Measurements from ENCODE around the gene SLC16A8. TPM values are rescaled to one million over a fixed set of nuclear protein-coding genes. Genes with fewer than 3 reads are reported as not detected.
"Not testable (repeated sequence)": the region's sequence is repeated elsewhere in the genome, so short reads cannot be mapped to it uniquely, and the experiment has no call there.

The SLC16A8 gene
- total RNA-seq, 1 donor from 2014 or later: not detected

DNA sequence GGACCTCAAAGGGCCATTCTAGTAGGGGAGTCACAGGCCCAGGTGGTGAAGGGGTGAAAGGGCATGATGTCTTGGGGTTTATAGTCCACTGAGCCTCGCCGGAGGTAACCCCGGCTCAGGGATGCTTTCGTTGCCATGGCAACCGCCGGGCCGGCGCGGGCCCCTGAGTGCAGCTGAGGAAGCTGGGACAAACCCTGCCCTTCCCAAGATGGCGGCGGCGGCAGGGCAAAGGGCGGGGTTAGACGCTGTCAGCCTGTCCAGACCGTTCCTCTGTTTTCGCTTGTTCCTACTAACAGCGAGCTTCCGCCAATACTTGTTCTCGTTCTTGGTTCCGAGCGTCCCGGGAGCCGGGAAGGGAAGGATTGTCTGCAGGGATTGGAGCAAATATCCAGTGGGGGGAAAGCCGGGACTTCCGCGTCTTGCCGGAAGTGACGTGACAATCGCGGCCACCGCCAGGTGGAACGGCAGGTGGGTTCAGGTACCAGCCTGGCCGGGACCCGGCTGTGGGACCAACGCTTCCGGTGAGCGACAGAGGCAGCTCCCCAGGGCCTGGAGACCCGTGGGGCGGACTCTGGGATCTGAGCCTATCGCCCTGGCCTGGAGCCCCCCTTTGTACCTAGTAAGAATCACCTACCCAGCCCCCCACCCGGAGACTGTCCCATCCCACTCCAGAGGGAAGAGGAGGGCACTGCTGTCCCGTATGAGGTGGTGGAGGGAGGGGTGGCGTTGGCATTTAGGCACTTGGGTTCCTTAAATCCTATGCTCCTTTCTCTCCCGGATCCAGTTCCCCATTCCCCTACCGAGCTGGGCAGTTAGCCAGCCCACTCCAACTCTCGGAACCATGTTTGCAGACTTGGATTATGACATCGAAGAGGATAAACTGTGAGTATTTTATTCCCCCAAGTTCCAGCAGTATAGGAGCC lies 26.8 kb downstream of the SLC16A8 start, which contains the start of gene PICK1:
TSS of gene PICK1 (plus strand) at position 436 of the 923 bp plus-strand sequence. CDS start at position 842, 406 bp downstream.
- ATAC-seq (peak; percentile 89), DNase-seq (peak; percentile 88)

DNA sequence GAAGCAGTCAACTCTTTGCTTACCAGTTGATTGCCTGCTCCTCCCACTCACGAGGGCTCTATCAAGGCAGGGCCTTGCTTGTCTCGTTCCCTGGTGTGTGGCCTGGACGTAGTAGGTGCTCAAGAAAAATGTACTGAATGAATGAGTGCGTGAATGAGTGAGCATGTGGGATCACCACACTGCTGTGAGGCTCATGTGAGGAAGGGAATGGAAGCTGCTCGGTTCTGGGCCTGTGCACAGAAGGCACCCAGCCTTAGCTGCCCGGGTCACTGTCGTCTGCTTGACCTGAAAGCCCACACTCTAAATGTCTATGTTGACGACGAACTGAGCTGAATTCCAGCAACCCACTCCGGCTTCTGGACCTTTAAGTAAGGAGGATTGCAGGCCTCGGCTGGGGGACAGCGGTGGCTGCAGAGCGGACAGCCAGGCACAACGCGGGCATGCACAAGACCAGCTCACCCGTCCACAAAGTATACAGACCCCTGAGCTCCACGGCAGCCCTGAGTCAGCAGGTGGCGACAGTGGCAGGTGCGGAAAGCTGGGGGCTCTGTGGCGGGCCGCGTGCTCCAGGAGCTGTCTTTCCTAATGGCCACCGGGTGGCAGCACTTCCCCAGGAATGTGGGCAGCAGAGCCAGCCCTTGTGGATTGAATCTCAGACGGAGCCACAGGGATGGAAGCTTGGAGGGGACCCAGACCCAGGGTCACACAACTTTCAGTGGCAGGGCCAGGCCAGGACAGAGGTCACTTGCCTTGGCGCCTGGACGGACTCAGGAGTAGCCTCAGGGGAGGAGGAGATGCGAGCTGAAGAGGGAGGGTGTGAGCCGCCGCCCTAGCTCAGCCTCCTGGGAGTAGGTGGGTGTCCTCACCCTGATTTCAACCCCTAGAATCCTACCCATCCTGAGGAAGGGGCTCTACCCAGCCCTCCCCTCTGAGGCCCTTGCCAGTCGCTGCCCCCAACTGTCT lies 31.8 kb downstream of the SLC16A8 start:
- peak; percentile 77 for ATAC-seq
- intact Hi-C loops (cut with micrococcal nuclease): loop anchor here (10.0 kb wide), 1 partner anchor 513 kb away; no protein-coding TSS in a partner anchor
- peak; percentile 89 for DNase-seq

More for the DNA sequence above, 26.8 kb downstream of the SLC16A8 start, which contains the start of gene PICK1:
- intact Hi-C loops (cut with micrococcal nuclease): loop anchor here (10.0 kb wide), 1 partner anchor 508 kb away; no protein-coding TSS in a partner anchor

DNA sequence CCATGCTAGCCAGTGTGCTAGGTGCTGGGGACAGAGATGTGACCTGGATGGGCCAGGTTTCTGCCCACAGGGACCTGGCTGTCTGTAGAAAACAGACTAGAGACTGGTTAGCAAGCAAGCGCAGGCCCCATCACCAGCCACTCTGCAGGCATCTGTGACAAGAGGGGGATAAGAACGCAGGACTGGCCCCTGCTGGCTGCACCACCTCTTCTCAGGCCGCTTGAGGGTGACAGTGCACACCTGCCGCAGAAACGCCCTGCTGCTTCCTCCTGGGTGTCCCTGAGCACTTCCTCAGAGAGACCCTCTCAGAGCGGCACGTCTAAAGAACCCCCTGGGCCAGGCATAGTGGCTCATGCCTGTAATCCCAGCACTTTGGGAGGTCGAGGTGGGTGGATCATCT lies 32.7 kb downstream of the SLC16A8 start:
- ATAC-seq (no peak), DNase-seq (no peak)
- intact Hi-C loops (cut with micrococcal nuclease): loop anchor here (10.0 kb wide), 1 partner anchor 514 kb away; no protein-coding TSS in a partner anchor

DNA sequence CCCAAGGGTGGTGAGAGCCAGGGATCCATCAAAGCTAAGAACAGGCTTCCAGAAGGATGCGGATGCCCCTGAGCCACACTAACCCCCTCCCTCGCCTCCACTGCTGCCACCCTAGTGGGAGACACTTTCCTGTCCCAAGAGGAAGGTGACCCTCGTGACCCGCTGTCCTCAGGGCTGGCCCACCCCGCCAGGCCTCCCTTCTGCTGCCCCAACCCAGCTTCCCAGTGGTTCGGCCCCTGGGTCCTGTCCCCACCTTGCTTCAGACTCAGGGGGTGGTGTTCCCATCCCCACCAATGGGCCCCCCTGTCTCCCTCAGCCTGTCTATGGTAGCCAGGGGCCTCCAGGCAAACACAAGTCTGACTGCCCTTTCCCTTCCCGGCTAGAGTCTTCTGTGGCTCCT lies 33.3 kb downstream of the SLC16A8 start:
- intact Hi-C loops (cut with micrococcal nuclease): loop anchor here (10.0 kb wide), 1 partner anchor 514 kb away; no protein-coding TSS in a partner anchor
- DNase-seq: no peak

DNA sequence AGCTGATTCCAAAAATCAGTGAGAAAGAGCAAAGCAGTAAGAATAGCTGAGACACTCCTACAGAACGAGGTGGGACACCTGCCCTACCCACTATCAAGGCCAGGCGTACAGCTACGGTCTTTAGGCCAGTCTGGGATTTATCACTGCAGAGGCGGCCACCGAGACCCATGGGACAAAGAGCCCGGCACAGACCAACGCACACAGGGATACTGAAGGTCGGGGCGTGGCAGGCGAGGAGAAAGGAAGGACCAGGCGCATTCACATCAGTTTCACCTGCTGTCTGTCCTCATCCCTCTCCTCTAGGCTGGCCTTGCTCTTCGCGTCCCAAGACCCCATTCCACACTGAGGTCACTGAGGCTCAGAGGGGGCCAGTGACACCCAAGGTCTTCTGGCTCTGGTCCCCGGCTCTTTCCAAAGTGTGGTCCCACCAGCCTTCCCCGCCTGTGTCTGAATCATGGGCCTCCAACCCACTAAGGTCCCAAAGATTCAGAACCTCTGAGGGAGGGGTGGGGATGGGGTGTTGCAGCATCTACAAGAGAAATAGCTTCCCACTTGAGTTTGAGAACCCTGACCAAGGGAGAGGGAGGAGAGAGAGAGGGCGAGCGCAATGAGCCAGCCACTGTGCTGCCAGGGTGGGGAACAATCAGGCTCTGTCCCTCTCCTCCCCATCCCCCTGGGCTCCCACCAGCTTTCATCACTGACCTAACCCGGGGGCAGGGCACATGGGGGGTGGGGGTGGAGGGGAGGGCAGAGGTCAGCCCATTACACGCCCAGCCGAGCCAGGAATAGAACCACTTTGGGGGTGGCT lies 34.0 kb downstream of the SLC16A8 start:
- intact Hi-C loops (cut with micrococcal nuclease): loop anchor here (10.0 kb wide), 1 partner anchor 515 kb away; no protein-coding TSS in a partner anchor
- DNase-seq (no peak), ATAC-seq (no peak)

More for the DNA sequence above, 33.3 kb downstream of the SLC16A8 start:
- ATAC-seq: no peak

DNA sequence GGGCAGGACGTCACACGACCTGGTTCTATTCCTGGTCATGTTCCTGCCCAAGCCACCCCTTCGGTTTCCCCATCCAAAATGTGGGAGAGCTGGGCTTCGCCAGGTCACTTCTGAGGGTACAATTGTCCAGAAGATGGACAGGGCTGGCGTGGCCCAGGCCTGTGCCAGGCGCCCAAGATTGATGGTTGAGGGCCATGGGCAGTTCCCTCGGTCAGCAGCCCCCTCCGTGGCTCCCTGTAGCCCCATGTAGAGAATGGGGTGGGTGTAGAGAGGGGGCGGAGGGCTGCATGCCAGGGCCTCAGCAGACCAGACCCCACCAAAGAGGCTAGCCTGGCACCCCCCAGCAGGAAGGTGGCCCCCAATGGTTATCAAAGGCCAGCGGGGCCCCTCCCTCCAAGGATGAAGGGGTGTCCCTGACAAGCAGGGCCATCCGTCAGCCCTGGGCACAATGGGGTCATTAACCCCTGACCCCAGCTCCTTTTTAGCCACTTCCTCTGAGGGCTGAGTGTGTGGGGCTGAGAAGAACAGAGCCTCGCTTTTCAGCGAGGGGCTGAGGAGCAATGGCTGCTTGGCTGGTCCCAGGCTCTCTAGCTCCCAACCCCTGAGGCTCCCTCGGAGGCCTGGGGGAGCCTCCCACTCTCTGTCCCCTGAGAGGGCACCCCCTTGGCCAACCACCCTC lies 37.8 kb downstream of the SLC16A8 start:
- no peak for ATAC-seq
- DNase-seq: no peak
- intact Hi-C loops (cut with micrococcal nuclease): no loop called here

DNA sequence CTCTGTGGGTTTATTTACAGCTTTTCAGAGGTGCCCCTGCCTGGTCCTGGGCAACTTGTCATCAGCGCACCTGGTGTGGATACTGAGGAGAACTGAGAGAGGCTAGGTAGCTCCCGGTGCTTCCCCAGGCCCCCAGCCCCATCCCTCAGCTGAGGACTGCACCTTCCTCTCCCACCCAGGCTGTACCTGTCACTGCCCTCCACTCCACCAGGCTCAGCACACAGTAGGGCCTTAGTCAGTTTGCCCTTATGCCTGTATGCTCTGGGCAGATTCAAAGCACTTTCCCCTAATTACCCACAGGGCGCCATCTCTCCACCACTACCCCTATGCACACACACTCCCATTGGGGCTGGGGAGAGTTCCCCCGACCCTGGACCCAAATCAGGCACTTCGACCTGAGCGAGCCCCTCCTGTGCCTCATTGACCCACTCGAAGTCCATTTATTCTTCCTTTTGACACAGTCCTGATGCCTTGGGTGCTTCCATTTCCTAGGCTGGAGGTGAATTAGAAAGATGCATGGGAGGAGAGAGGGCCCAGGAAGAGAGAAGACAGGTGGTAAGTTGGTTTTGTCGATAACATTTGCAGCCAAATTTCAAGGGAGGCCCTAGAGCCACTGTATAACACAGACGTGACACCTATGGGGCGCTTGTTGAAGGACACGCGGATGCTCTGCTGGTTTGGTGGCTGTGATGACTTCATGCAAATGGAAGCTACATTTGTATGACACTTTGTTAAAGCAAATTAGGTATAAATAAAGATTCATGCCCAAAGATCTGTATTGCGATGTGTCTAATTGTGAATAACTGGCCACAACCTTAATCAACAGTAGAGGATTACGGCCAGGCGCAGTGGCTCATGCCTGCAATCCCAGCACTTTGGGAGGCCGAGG lies 40.6 kb downstream of the SLC16A8 start:
- intact Hi-C loops (cut with micrococcal nuclease): no loop called here
- DNase-seq: no peak
- ATAC-seq: no peak

DNA sequence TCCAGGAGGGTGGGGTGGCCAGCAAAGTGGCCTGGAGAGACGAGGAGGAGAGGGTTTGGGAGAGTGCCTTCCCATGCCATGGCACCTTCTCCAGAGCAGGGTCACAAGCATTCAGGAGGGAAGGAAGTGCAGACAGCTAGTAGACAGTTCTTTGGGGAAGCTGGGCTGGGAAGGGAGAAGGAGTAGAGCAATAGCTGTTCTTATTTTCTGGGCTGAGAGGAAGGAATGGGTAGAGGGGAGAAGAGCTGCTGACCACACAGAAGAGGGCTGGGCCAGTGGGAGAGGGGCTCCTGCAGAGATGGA lies 41.5 kb downstream of the SLC16A8 start:
- ATAC-seq (no peak), DNase-seq (no peak)
- intact Hi-C loops (cut with micrococcal nuclease): no loop called here

DNA sequence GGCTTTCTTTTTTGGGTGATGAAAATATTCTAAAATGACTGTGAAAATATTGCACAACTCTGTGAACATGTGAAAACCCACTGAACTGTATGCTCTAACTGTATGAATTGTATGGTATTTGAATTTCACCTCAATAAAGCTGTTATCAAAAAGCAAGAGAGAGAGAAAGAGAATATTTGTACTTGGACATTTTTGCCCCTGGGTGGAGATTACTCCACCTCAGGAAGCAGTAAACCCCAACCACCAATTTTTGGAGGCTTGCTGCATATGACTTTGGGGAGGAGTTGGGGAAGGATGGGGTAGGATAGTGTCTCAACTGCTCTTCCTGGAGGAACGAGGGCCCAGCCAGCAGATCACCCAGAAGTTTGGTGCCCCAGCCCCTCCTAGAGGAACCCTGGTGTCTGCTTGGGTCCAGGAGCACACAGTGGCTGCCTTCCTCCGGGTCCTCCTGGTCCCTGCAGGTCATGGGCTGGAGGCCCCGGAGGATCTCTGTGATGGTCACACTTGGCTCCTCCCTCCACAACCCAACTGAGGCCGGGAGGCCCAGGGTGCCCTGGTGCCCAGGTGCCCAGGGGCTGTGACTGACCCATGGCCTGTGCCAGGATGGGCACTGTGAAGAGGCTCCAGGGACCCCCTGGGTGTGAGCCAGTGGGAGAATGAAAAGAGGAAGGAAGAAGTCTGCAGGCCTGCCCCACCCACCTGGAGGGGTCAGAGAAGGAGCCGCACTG lies 42.1 kb downstream of the SLC16A8 start:
- DNase-seq (no peak), ATAC-seq (no peak)
- intact Hi-C loops (cut with micrococcal nuclease): no loop called here

DNA sequence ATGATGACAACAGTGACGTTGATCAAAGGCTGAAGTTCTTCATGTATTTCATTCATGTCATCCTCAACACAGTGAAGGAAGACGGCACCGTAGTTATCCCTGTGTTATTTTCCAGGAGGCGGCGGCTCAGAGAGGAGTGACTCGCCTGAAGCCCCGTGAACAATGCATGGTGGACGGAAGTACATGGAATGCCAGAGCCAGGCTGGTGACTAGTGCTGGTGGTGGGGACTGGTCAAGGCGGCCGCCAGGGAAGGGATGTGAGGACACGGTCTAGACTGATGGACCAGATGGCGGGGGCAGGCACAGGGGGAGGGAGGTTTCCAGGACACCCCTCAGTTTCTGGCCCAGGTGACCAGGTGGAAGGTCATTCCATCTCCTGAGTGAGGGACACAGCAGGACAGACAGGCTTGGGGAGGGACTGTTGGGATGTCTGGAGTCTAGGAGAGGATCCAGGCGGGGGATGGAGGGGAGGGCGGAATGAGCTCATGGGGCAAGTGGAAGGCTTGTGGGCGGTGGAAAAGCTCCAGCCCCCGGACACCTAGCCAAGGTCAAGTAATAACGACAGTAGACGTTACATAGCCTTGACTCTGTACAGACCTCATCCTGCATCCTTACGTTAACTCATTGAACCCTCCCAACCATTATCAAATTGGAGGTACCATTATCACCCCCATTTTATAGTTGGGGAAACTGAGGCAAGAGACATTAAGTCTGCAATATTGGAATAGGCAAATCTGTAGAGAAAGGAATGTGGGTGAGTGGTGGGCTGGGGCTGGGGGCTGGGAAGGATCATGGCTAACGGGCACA lies 42.8 kb downstream of the SLC16A8 start:
- no peak for ATAC-seq
- intact Hi-C loops (cut with micrococcal nuclease): no loop called here
- no peak for DNase-seq

DNA sequence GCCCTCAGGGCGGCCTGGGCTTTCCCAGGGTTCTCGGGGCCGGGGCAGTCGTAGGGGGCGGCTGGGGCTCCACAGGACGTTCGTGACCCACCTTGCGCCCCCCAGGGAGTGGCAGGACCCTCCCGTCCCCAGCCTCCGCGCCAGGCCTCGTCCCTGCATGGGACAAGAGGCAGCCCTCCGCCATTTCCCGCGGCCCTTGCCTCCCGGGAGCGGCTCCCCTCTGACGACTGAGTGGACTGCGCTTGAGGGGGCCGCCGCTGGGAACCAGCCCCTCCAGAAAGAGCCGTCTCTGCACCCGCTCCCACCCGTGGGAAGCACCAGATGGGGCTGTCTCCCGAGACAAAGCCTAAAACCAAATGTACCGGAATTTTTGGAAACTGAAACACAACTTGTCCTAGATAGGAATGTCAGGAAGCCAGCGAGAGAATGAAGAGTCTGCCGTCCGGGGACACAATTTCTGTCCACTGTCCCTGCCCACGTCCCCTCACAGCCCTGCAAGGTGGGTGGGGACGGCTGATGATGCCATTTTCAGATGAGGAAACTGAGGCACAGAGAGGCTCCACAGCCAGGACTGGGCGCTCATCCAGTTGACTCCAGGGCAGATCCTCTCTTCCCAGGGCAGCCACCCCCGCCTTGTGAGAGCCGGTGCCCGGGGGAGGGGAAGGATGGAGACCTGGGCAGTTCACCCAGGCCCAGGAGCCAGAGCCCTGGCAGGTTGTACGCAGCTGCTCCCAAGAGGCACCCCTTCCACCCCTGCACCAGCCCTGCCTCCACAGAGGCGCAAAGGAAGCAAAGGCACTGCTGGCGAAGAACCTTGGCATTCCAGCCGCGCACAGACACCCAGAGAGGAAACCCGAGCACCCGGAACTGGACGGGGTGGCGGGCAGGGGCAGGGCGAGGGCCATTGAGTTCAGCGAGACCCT lies 44.8 kb downstream of the SLC16A8 start:
- ATAC-seq: peak; percentile 31
- intact Hi-C loops (cut with micrococcal nuclease): no loop called here
- peak; percentile 55 for DNase-seq

DNA sequence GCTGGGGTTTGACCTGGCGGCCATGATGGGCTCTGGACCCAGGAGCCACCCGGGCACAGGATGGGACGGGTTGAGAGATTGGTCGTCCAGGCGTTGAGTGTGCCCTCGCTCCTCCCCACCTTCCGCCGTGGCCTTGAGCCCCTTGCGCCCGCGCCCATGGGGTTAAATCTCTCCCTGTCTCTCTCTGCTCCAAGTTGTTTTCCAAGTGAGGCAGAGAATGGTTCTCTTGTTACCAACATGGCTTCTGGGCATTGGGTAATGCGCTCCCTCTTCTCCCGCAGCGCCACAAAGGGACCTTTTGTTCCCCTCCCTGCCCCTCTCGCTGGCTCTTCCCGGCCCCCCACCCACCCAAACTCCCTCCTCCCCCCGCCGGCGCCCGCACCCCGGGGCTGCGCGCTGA lies 45.6 kb downstream of the SLC16A8 start:
- DNase-seq (no peak), ATAC-seq (no peak)
- intact Hi-C loops (cut with micrococcal nuclease): no loop called here

DNA sequence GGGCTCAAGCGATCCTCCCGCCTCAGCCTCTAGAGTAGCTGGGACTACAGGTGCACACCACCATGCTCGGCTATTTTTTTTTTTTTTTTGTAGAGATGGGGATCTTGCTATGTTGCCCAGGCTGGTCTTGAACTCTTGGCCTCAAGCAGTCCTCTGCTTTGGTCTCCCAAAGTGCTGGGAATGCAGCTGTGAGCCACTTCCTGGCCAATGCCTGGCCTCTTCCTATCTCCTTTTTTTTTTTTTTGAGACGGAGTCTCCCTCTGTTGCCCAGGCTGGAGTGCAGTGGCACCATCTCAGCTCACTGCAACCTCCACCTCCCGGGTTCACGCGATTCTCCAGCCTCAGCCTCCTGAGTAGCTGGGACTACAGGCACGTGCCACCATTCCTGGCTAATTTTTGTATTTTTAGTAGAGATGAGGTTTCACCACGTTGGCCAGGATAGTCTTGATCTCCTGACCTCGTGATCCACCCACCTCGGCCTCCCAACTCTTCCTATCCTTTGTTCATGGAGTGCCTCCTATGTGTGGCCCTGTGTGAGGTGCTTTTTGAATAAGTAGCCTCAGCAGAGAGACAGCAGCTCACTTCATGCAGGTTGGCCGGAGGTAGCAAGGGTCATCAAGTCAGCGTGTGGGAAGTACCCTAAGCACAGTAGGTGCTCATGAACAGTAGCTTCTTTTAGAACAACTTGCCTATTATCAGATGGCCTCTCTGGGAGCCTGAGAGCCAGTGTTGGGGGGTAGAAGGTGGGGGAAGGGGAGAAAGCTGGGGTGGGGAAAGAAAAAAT lies 46.4 kb downstream of the SLC16A8 start:
- ATAC-seq; intact Hi-C loops (cut with micrococcal nuclease); DNase-seq: not testable (repeated sequence)
